ENCODE data around the gene LYRM4.

The LYRM4 gene

DNA sequence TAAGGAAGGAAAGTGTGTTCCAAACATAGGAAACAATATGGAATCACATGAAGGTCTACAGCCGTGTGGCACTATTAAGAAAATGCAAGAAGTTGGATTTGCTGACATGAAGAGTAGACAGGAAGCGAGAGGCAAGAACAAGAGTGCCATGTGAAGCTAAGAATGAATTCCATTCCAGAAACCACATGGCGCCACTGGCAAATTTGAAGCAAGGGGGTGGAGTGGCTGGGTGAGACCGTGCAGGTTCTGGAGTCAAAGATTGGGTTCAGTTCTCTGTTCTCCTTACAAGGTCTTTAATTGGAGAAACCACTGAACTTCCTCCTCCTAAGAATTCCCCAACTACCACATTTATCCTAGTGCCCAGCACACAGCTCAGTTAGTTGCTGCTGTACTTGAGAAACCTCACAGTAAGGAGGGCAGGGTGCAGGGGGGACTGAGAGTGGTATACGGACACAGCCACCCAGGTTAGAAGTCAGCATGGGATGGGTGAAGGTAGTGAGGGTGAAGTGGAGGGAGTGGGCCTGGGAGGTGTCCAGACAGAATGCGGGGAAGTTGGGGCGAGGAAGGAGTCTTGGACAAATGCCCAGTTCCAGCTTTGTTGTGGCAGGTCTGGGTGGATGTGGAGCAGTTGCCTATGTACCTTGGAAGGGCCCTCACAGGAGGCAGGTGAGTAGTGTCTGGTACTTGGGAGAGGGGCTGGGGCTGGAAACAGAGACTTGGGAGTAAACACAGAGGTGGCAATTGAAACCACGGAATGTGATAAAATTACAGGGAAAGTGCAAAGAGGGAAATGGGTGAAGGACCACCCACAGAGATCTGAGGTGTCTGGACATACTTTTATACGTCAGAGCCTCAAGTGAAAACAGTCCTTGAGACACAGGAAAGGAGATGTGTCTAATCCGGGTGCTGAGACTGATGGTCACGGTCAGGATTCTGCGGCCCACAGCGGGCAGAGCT is 14.3 kb downstream of the LYRM4 start:
- DNase-seq (ENCODE audit: low spot score): no peak

DNA sequence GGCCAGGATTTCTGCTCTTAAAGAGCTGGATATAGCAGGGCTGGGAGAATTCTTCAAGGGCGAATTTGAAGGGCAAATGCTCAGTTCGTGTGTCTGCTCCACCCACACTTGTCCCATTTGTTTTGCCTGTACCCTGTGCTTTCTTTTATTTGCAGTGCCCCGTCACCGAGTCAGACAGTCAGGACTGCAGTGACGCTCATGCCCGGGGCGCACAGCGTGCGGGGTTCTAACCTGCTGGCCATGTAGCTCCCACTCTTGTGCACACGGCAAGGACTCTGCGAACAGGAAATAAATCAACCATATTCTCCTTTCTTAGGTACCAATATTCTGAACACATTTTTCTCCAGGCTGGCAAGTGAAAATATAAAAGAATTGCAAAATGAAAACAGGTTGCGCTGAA is 17.7 kb downstream of the LYRM4 start:
- no peak for DNase-seq (ENCODE audit: low spot score)

DNA sequence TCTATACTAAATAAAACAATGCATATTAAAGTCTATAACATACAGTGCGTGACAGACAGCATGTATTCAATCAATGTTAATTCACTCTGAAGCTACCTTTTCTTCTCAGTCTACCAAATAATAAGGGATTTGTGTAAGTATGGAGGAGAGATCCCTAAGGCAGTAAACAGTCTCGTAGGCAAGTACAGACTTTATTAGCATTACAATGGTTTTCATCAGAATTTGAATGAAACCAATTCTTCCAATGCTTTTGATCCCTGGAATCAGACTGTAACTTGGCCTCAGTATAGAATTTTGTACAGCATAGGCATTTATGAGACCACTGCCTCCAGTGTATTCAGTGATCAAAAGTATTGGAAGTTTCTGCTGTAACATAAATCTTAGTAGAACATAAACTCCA is 19.5 kb downstream of the LYRM4 start:
- no peak for DNase-seq (ENCODE audit: low spot score)

DNA sequence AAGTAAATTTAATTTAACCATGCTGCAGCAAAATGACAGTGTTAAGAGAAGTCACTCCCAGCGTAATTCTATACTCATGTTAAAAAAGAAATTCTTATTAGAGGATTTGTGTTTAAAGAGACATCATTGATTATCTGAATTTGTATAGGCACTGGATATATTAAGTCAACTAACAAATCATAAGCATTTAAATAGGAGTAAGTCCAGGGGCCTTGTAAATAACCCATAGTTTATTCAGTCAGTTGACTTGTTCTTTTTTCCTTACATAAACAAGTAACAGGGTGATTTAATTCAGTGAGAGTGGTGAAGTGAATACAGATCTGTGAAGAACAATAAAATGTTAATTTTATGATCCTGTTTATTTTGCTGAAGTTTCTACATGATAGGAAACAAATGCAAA is 22.4 kb downstream of the LYRM4 start:
- DNase-seq (ENCODE audit: low spot score): no peak

DNA sequence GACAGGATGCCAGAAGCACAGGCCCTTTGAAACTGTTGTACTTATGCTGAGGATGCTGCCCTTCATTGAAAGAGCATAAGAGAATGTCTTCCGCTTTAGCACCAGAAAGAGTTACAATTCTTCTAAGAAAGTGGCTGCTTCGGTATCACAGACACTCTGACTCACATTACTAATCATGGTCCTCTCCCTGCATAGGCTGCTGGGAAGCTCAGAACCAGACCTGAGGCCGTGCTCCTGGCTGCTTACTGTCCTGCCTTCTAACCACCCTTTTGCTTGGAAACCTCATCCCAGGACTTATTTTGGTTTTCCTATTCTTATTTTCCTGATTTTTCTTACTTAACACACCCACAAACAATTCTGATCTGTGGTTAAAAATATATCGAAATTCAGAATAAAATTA is 22.9 kb downstream of the LYRM4 start:
- no peak for DNase-seq (ENCODE audit: low spot score)

DNA sequence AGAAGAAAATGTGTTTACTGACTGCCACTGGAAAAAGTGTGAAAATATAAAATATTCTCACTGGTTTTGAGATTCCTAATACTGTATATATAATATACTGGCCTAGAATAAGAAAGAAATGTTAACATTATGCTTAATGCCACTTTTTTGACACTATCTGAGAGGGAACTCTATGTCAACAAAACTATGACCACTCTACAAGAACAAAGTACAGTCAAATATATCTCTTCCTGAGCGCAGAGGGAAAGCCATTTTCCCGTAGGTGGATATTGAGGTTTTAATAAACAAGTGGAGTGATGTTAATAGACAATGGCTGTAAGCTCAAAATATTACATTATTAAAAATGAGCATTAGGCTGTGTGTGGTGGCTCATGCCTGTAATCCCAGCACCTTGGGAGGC is 24.9 kb downstream of the LYRM4 start:
- no peak for DNase-seq (ENCODE audit: low spot score)

DNA sequence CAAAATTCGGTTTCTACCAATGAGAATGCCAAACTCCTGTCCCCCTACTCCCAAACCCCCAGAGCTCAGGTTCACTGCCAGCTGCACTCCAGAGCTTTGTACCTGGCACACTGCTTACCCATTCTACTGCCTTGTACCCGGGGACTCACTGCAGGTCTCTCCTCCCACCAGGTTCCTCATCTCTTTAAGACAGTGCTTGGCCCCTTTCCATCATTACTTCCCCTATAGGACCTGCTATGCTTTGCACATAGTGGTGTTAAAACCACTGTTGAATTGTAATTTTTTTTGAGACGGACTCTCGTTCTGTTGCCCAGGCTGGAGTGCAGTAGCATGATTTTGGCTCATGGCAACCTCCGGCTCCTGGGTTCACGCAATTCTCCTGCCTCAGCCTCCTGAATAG is 25.9 kb downstream of the LYRM4 start:
- DNase-seq (ENCODE audit: low spot score): no peak

DNA sequence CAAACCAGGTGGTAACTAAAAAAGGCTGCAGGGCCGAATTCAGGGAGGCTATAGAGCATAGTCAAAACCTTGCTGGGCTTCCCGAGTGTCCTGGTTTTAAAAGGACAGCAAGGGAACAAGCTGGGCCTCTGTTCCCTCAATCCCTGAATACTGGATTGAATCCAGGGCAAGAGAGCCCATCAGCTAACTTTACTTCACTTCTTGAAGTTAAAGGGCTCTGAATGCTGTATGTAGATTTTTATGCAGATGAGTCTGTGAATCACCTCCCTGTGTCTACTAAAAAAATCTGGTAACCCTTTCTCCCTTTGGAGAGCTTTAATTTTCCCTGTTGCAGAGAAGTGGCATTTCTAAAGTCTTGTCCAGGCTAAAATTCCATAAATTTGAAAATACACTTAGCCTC is 29.5 kb downstream of the LYRM4 start:
- no peak for DNase-seq (ENCODE audit: low spot score)

DNA sequence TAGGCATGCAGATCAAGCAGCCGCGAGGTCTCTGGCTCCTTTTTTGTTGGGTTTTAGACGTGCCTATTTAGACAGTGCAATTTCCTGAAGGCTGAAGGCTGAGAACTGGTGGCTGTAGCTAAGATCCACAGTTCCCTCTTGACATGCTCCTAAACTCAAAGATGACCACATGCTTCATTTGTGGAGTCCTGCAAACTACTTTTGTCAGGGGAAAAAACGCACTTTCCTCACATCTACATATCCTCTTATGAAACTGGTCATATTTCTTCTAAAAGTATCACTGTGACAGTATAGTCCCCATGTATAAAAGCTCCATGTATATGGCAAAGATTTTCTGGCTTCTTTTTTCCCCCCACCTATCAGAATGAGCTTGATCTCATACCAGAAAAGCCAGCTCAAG is 30.7 kb downstream of the LYRM4 start:
- no peak for DNase-seq (ENCODE audit: low spot score)

DNA sequence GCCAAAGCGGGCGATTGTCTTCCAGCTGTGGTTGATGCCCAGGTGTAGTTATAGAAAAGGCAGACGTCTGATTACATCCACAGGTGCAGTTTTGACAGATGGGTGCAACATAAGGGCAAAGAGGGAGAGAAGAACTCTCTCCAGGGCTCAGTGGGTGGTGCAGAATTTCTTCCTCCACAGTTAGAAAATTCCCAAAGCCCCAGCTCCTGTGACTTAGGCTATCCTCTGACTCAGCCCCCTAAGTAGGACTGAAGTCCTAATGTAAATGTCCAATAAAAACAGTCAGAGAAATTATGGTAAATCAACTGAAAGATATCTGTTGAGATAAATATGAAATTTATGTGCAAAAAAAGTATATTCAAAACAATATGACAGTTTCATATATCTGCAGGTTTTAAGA is 31.4 kb downstream of the LYRM4 start:
- no peak for DNase-seq (ENCODE audit: low spot score)

DNA sequence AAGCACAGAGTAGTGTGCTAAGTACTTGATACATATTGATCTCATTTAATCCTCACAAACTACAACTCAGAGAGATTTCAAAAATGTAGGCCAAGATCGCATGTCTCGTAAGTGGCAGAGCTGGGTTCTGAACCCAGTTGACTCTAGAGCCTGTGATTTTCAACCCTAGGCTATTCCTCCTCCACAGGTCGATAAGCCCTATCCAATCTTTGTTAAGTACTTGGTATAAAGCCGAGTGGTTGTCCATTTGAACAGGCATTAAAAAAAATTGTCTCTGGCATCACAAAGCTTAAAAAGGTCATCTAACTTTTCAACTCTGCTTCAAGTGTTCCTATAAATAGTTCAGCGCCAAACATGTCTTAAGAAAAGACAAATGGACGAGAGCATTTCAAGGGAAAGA is 37.4 kb downstream of the LYRM4 start:
- DNase-seq (ENCODE audit: low spot score): no peak

DNA sequence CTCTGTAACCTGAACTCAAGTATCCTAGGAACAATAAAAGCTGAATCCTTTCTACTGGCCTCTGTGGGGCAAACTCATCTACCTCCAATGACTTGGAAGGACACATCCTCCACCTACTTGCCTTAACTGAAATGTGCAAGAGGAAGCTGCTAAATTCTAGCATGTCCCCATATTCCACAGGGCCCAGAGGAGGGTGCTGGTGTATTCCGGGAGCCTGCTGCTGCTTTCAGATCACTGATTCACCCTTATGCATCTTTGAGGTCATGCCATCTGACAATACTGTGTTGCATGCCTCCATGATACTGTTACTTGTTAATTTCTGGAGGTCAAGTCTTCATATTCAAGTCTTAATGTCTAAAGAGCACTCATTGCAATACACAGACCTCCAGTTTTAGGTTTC is 40.3 kb downstream of the LYRM4 start:
- no peak for DNase-seq (ENCODE audit: low spot score)

DNA sequence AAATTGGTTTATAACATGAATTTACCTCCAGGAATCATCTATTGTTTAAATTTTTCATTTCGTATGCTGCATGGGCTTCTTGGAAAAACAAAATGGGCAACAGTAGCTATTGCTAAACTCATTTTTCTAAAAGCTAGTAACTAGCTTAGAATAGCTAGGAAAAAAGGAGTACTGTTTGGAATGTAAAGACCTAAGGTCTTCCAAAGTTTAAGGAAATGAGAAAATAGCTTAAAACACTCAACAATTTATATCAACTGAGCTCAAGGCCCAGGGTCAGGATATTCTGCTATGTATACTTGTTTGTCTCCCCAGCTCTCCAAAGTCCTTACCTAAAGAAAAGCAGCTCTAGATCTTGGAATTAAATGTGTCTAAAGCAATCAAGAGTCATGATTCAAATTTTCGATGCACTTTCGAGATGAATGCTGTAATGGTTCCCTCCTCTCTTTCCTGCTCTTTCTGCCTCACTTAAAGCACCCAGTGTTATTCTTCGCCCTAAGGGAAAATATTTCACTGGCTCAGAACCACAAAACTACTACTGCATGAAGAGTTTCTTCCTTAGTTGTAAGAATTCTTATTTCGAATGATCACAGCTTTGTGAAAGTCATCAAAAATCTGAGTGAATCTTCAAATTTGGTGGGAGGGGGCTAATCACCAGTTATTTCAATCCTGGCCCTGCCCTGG is 41.6 kb downstream of the LYRM4 start:
- DNase-seq (ENCODE audit: low spot score): no peak

DNA sequence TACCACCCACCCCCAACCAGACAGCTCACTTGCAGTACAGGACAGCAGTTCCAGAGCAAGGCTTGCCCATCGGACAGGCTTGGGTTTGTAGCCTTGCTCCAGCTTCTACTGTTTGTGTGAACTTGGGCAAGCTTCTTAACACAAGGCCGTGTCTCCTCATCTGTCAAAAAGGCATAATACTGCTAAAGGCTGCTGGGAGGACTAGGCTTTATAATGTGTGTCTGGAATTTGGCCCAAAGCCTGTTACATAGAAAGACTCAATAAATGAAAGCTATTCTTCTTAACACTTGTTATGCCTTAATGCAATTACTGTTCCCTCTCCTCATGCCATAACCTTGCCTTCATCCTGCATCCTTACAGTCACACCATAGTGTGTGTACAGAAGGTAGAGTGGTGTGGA is 43.4 kb downstream of the LYRM4 start:
- no peak for DNase-seq (ENCODE audit: low spot score)

DNA sequence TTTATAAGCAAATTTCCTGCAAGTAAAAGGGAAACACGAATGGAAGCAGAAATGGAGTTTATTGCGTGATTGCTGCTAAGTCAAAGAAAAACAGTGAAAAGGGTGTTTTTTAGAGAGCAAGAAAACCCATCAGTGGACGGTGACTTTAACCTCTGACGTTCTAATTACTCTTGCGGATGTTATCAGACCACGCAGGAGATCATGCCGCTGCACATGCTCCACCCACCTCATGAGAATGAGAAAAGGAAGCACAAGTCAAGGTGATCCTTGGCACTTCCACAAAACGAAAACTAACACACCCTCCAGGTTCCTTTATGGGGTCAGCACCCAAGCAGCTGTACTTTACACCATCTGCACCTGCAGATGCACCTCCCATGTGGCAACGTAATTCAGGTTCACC is 45.0 kb downstream of the LYRM4 start:
- DNase-seq (ENCODE audit: low spot score): no peak

DNA sequence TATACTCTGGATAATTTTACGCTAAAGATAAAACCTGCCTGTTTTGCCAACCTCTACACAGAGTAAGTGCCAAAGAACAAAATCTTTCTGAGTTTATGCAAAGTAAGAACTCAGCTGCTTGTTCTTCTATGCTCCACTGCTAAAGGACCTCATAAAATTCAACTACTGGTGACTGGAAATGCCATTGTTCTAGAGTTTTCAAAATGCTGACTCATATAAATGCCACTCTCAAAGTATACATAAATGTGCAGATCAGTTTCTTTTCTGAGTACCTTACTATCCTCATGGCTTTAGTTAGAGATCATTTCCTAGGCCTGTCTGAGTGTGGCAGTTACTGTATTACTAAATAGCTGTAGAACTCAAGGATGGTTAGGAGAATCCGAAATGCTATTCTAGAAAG is 45.6 kb downstream of the LYRM4 start:
- DNase-seq (ENCODE audit: low spot score): no peak

DNA sequence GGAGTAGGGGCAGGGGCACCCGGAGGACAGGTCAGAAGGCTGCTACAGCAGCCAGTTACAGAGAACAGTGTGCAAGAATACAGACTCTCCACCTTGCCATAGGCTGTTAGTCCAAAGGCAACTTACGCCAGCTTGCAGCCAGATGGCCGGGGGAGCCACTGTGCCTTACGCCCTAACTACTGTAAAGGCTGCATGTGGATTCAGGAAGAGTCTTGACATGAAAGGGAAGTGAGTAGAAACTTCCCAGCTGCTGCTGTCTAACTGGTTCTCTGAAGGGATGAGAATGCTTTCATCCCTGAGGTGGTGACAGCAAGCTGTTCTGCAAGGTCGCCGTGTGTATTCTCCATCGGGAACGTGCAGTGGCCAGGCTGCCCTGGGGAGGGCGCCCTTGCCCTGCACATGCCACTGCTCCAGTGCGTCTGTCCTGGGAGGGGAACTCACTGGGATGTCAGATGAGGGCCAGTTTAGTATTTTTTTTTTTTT is 46.1 kb downstream of the LYRM4 start:
- DNase-seq (ENCODE audit: low spot score): no peak

DNA sequence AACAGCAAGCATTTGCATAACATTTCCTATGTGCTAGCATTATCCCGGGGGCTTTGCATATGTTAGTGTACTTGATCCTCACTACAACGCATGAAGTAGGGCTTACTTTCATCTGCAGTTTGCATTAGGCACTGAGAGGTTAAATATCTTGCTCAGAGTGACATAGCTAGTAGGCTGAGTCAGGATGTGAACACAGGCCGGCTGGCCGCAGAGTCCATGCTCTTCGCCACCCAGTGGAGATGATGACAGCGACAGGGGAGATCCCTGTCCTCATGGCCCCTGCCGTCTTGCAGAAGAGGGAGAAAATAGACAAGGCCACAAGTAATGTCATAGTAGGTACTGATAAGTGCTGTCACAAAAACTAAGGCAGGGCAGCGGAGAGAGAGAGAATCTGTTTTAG is 46.9 kb downstream of the LYRM4 start:
- no peak for DNase-seq (ENCODE audit: low spot score)

DNA sequence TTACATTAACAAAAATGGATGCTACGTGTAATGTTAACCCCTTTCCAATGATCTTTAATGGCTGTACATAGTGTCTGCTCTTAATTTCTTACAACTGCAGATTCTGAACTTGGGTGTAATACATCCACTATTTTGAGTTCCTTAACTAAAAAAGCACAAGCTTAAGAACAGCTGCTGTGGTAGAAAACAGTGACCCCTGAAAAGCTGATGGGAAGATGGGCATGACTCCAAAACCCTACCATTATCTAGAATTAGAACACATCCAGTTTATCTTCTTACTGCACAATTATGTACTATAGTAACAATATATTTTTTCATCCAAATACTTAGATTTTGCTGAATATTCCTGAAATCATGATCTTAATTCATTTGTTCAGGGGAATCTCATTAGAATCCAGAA is 49.3 kb downstream of the LYRM4 start:
- DNase-seq (ENCODE audit: low spot score): no peak

DNA sequence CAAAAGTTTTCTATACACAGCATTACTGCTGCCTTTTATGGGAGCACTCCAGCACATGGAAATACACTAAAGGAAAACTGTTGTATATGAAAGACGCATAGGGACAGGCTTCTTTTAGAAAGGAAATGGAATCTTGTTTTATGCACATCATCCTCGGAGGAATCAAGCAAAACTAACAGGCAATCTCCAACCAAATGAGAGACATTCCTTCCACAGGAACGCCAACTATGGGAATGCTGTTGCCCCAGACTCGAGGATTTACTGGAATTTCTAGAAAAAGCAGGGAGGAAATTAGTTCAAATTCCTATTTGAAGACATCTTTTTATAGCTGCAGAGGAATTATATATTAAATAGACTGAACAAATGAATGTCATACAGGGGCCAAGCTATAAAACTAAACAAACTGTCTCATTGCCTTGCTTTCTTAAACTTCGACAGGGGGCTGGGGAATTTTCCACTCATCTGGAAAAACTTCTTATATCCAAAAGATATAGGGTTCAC is 52.2 kb downstream of the LYRM4 start:
- no peak for DNase-seq (ENCODE audit: low spot score)

DNA sequence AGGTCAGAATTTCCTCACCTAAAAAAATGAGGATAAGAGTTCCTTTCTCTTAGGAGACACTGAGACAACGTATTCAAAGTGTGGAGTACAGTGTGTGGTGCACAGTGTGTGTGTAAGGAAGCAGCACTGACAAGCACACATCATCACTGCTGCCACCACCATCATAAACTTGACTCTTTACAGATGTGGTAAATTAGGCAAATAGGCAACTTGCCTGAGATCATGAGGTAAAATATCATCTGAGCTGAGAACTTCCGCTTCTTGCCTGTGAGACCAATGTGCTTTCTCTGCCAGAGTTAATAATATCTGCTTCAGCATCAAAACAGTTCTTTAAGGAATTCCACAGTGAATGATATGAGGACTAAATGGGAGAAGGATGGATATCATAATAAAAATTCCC is 52.7 kb downstream of the LYRM4 start:
- DNase-seq (ENCODE audit: low spot score): no peak

DNA sequence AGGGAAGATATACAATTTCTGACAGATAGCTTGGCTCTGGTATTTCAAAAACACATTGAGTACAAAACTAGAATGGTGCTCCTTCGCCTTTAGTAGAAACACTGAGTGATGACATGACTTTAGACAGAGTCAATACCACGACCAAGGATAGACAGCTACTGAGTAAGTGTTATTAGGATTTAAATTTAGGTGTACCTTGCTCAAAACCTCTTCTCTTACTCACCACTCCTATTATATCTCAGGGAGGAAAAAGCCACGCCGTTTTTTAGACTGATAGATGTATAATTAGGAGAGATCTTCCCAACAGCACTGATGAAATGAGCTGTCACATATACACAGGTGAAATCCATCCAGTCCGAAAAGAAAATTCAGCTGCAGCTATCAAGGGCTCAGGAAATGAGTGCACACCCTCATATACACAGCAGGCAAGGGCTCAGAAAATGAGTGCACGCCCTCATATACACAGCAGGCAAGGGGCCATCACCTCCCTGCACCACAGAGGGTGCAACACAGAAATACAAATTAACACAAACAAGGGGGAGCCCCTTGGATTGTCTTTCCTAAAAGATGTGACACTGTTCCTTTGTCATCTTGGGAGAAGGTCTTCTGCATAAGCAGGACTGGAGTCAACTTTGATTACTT is 53.7 kb downstream of the LYRM4 start:
- peak; percentile 55 for DNase-seq (ENCODE audit: low spot score)
